ENCODE results near the gene NCKIPSD.
"Not testable (repeated sequence)": the region's sequence is repeated elsewhere in the genome, so short reads cannot be mapped to it uniquely, and the experiment has no call there.

NCKIPSD gene

GRCh38 chr3:48685603-48686511 is at the start of gene NCKIPSD:
Gene NCKIPSD, minus strand, starts transcription at chr3:48685915. Its CDS starts 108 bp downstream, at chr3:48685807.
- no peak for DNase-seq (ENCODE audit: low read depth)

- not testable (repeated sequence) for DNase-seq (ENCODE audit: low read depth)
Measured at GRCh38 chr3:48735075-48735767, 49.5 kb upstream of the NCKIPSD start.

- not testable (repeated sequence) for DNase-seq (ENCODE audit: low read depth)
Measured at GRCh38 chr3:48734541-48734940, 48.8 kb upstream of the NCKIPSD start.

GRCh38 chr3:48733752-48734518 is 48.2 kb upstream of the NCKIPSD start:
- not testable (repeated sequence) for DNase-seq (ENCODE audit: low read depth)

- DNase-seq (ENCODE audit: low read depth): no peak
Measured at GRCh38 chr3:48727511-48727910, 41.8 kb upstream of the NCKIPSD start.

- DNase-seq (ENCODE audit: low read depth): not testable (repeated sequence)
Measured at GRCh38 chr3:48725185-48725855, 39.6 kb upstream of the NCKIPSD start.

GRCh38 chr3:48723725-48724124 is 38.0 kb upstream of the NCKIPSD start:
- DNase-seq (ENCODE audit: low read depth): no peak

- DNase-seq (ENCODE audit: low read depth): not testable (repeated sequence)
Measured at GRCh38 chr3:48723293-48723692, 37.6 kb upstream of the NCKIPSD start.

GRCh38 chr3:48716982-48717746 is 31.4 kb upstream of the NCKIPSD start, which contains the start of gene IP6K2:
Gene IP6K2, minus strand, starts transcription at chr3:48717221. Its CDS starts 21,930 bp downstream, at chr3:48695291.
- DNase-seq (ENCODE audit: low read depth): peak; percentile 81

GRCh38 chr3:48716508-48716981 is 30.8 kb upstream of the NCKIPSD start:
- no peak for DNase-seq (ENCODE audit: low read depth)

- no peak for DNase-seq (ENCODE audit: low read depth)
Measured at GRCh38 chr3:48715174-48715800, 29.6 kb upstream of the NCKIPSD start.

GRCh38 chr3:48711727-48712126 is 26.0 kb upstream of the NCKIPSD start:
- DNase-seq (ENCODE audit: low read depth): no peak

- no peak for DNase-seq (ENCODE audit: low read depth)
Measured at GRCh38 chr3:48709051-48709461, 23.3 kb upstream of the NCKIPSD start.

- DNase-seq (ENCODE audit: low read depth): no peak
Measured at GRCh38 chr3:48708481-48708889, 22.8 kb upstream of the NCKIPSD start.

GRCh38 chr3:48707157-48707556 is 21.4 kb upstream of the NCKIPSD start:
- no peak for DNase-seq (ENCODE audit: low read depth)

GRCh38 chr3:48702320-48702920 is 16.7 kb upstream of the NCKIPSD start:
- DNase-seq (ENCODE audit: low read depth): no peak

GRCh38 chr3:48700731-48701405 is 15.2 kb upstream of the NCKIPSD start:
- DNase-seq (ENCODE audit: low read depth): no peak

- DNase-seq (ENCODE audit: low read depth): no peak
Measured at GRCh38 chr3:48698891-48699290, 13.2 kb upstream of the NCKIPSD start.

GRCh38 chr3:48697952-48698351 is 12.2 kb upstream of the NCKIPSD start:
- no peak for DNase-seq (ENCODE audit: low read depth)
